Left kidney (tissue), 2 donors: Measurements from ENCODE around the gene SYTL3. TPM values are rescaled to one million over a fixed set of nuclear protein-coding genes. Genes with fewer than 3 reads are reported as not detected.

Experiments
- DNase-seq: peaks from one replicate; pipeline ENCODE4 v3.0.0-alpha.2; 2013
- polyA plus RNA-seq: library from polyadenylated mRNA; unstranded; fragments of 120-200 nt; gene quantifications from one replicate; pipeline ENCODE4 v1.2.1, GENCODE V29; 2013; ENCODE audit not compliant: insufficient read length

SYTL3 gene
- polyA plus RNA-seq, 1 donor, result 3.4 TPM

- no peak for DNase-seq
These were observed 72.4 kb downstream of the SYTL3 start for GRCh38 chr6:158722176-158722729.

GRCh38 chr6:158725704-158726103 lies 75.8 kb downstream of the SYTL3 start:
- DNase-seq, result no peak

- no peak for DNase-seq
These were observed 80.2 kb downstream of the SYTL3 start for GRCh38 chr6:158729906-158730540.

GRCh38 chr6:158730541-158730907 lies 80.7 kb downstream of the SYTL3 start:
- no peak for DNase-seq

GRCh38 chr6:158735009-158735408 lies 85.2 kb downstream of the SYTL3 start:
- DNase-seq, result no peak

- no peak for DNase-seq
These were observed 87.3 kb downstream of the SYTL3 start for GRCh38 chr6:158737082-158737709.

DNA sequence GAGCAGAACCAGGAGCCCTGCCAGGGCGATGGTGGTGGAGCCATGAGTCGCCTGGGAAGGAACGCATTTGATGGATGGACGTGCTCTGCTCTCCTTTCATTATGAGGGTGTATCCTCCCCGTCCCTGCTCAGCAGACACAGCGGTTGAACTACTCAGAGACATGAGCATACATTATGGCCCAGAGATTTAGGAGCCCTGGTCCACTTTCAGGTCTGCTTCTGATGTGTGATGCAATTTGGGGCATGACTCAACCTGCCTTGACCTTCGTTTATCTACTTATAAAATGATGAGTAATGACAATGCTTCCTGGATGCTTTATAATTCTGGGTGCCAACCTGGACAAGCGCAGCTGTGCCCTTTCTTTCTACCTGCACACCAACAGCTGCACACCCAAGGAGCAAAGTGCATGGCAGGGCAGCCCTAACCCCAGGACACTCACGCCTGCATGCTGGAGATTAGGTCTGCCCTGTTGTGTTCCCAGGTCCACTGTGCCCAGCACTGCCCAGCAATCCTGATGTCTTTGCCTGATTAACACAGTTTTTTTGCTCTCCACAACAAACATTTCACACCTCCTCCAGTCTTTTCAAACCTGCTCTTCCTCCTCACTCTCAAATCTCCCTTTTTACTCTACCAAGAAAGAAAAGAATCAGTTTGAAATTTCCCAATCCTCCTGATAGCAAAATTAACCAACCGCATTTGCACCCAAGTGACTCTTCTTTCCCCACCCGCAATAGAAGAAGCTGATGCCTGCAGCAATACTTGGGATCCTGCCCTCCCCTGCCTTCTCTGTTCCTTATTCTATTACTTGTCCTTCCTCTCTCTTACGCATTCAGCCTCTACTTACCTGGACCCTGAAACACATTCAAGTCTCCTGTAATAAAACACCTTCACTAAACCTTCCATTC lies 88.1 kb downstream of the SYTL3 start:
- no peak for DNase-seq

DNA sequence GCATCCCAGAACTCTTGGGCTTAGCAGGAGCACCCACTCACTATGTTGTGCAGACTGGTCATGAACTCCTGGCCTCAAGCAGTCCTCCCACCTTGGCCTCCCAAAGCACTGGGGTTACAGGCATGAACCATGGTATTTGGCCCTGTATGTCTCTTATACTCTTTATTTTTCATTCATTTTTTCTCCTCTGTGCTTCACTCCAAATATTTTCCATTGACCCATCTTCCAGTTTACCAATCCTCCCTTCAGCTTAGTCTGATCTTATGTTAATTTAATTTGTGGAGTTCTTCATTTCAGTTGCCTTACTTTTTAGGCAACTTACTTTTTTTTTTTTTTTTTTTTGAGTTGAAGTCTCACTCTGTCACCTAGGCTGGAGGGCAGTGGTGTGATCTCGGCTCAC lies 89.8 kb downstream of the SYTL3 start:
- DNase-seq, result no peak

GRCh38 chr6:158743033-158743651 lies 93.3 kb downstream of the SYTL3 start:
- DNase-seq, result no peak

- DNase-seq, result no peak
These were observed 95.2 kb downstream of the SYTL3 start for GRCh38 chr6:158744986-158745430.

GRCh38 chr6:158751224-158751623 lies 101.4 kb downstream of the SYTL3 start:
- DNase-seq, result no peak

- DNase-seq, result no peak
These were observed 102.1 kb downstream of the SYTL3 start for GRCh38 chr6:158751921-158752320.

- DNase-seq, result no peak
These were observed 102.8 kb downstream of the SYTL3 start for GRCh38 chr6:158752613-158753012.

DNA sequence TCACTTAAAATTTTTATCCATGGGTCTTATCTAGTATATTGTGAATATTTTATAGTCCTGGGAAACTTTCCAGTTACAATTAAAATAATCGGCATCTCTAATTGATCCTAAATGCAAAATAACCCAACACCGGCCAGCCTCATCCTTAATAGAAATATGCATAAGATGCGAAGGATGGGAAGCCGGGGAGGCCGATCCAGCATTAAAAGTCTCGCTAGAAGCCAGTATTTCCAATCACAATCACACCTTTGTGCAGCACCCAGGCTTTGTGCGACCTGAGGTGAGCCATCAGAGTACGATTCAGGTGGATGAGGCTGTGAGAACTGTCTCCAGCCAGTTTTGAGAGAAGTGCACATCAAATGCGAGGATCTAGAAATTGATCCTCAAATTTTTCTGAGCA lies 104.0 kb downstream of the SYTL3 start:
- no peak for DNase-seq

- no peak for DNase-seq
These were observed 104.9 kb downstream of the SYTL3 start for GRCh38 chr6:158754738-158755137.

DNA sequence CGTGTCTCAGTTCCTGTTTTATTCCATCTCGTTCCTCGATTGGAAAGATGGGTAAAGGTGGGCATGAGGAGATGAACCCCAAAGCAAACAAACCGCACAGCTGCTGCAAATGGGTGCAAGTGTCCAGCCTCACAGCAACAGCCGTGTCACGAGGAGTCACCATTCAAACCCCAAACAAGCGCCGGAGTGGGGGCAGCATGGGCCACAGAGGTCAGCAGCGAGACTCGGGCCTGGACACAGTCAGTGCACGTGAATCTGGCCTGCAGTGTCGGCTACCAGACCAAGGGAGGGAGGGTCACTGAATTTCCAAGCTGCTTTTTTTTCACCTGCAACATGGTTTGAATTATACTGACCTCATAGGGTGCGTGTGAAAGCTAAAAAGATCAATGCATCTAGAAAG lies 105.8 kb downstream of the SYTL3 start:
- DNase-seq, result no peak

DNA sequence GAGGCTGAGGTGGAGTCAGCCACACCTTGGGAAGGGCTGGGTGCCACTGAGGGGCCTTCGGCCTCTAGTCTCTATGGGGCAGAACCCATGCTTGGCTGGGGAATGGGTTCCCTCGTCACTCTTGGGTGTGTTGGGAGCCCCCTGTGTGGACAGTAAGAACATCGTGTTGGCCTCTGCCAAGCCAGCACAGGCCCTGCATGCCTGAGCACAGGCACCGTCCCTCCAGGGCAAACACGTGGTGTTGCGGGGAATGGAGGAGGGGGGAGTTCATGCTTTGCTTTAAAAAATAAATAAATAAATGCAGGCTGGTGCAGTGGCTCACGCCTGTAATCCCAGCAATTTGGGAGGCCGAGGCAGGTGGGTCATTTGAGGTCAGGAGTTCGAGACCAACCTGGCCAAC lies 106.3 kb downstream of the SYTL3 start:
- no peak for DNase-seq

DNA sequence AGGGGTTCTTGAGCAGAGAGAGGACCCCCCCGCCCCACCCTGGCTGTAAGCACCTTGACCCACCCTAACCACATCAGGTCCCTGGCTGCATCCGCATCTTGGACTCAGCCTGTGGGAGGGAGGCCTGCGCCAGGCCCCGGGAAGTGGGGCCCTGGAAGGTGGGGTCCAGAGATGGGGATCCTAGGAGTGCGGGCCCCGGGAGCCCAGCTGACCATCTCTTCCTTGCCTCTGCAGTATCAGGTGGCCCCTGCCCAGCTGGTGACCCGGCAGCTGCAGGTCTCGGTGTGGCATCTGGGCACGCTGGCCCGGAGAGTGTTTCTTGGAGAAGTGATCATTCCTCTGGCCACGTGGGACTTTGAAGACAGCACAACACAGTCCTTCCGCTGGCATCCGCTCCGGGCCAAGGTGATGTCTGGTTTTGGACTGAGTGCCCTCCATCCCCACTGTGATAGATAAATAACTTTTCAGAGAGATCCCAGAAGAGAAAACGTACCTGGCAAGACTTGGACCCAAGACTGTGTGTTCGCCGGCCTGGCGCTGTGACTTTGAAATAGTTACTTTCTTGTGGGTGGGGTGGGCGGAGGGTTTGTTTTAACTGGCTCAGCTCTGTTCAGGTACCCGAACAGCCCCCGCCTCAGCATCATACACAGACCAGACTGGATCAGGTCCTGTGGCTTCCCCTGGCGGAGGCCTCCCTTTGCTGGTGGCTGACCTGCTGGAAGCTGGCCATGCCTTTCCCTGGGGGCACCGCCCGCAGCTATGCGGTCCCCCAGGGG lies 107.3 kb downstream of the SYTL3 start:
- no peak for DNase-seq

DNA sequence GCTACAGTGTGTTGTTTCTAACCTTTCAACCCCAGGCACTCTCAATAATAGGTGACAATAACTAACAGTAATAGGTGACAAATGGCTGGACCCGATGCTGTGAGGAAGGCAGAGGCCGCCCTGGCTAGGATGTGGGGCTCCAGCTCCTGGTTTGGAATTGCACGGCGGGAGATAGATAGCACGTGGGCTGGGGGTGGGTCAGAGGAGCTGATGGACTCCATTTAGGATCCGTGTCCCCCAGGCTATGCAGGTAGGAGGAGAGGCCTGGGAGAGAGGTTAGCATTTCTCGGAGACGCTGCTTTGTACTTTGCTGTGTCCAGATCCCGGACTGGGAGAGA lies 107.9 kb downstream of the SYTL3 start:
- no peak for DNase-seq

GRCh38 chr6:158758451-158758860 lies 108.6 kb downstream of the SYTL3 start:
- peak; percentile 76 for DNase-seq

- DNase-seq, result no peak
These were observed 109.2 kb downstream of the SYTL3 start for GRCh38 chr6:158758941-158759479.
